C1 segment of cervical spinal cord (tissue), 14 donors: Measurements from ENCODE around the gene PAX8.

ENCODE experiments used
- DNase-seq, 14 donors: peaks; one replicate each; lab custom pipeline; 2025; lab: John Stamatoyannopoulos, UW

Gene PAX8

DNA sequence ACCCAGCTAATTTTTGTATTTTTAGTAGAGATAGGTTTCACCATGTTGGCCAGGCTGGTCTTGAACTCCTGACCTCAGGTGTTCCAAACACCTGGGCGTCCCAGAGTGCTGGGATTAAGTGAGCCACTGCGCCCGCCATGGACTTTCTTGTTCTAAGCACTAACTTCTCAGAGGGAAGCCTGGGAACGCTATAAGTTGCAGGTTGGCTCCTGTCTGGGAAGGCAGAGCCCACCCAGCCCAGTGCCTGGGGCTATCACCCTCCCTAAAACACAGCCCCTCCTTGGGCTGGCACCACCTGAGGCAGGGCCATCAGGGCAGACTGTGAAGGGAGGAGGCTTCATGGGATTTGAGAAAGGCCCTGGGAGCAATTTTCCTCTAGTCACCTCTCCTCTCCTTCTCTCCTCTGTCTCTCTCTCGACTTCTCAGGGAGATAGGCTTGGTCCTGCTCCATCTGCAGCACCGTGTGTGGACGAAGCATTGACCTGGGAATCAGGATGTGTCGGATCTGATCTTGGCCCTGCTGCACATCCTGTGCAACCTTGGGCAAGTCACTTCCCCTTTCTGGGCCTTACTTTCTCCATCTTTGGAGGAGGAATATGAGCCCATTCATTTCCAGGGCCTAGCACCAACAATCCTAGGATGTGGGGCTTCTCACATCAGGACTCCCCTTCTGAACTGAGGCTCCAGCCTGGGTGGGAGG, 94.0 kb downstream of the PAX8 start:
- DNase-seq = no peak

DNA sequence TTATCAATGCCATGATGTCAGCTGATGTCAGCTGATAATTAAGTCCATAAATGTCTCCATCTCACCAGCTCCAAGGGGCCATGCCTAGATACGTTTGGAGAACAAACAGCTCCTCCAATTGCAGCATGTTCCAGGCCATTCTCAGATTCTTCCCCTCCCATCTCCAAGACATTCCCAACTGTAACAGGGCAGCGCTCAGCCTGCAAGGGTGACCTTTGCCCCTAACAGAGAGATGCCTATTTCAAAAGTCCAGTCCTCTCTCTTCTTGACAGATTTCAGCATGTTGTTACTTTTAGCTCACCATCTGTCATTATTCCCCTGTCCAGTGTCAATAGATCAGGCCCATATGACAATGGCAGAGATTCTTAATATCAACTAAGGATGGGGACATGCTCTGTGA, 95.0 kb downstream of the PAX8 start:
- DNase-seq = no peak

DNA sequence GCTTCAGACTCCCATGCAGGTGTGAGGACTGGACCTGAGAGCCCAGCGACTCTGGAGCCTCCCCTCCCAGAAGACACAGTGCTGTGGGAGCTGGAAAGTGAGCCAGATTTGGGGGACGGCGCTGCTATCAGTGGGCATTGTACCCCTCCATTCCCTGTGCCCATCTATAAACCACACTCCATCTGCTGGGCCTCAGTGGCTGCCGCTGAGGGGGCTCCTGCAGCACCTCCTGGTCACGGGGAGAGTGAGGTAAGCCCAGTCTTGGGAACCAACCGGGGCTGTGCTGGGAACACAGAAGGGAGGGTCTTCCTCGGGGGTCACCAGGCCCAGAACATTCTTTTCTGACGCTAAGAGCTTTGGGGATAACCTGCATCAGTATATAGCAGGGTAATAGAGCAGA, 95.5 kb downstream of the PAX8 start:
- DNase-seq = no peak

DNA sequence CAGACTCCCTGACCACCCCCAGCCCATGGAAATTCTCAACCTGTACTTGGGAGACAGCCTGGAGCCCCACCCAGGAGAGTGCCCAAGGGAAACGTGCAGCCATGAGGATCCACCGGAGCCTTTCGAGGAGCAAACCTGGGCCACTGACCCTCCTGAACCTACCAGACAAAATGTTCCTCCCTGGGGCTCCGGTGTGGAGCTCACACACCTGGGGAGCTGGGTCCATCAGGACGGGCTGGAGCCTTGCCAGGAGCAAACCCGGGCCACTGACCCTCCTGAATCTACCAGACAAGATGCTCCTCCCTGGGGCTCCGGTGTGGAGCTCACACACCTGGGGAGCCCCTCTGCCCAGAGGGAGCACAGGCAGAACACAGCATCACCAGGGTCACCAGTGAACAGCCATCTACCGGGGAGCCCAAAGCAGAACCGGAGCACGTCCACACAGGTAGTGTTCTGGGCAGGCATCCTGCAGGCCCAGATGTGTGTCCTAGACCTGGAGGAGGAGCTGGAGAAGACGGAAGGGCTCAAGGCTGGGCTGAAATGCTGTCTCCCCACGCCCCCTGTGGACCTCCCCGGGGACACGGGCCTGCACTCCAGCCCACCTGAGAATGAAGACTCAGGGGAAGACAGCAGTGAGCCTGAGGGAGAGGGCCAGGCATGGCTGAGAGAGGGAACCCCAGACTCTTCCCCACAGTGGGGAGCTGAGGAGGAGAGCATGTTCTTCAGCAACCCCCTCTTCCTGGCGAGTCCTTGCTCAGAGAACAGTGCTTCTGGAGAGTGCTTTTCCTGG, 96.1 kb downstream of the PAX8 start:
- no peak for DNase-seq

DNA sequence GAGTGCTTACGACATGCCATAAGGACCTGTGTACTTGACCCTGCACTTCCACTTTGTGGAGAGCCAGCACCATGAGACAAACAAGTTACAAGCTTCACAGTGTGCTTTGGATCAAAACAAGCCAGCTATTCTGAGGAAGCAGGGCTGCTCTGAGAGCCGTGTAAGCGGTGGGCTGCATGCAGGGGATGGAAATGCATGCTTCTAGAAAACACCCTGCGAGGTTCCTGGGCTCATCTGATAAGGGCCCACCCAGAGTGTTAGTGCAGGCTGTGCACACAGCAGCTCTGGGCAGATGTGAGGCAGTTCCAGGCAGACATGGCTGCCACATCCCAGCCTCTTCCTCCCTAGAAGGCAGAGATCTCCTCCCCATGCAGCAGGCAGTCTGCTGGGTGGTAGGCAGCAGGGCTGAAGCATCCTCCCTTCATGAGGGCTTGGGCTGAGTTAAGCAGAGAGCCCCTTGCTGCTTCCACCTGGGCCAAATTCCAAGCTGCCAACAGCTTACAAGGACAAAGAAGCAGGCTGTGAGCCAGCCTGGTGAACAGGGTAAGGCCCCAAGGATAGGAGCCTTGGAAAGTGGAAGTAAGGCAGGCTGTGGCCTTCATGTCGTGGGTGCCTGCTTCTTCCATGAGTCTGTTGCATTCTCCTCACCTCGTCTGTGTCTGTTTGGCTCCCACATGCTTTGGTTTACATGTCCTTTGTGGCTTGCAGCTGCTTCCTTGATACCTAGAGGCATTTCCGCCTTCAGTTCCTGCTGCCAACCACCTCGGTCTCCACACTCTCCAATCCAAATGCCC, 97.3 kb downstream of the PAX8 start:
- DNase-seq = peak in 2 of 14 donors; percentile 11

DNA sequence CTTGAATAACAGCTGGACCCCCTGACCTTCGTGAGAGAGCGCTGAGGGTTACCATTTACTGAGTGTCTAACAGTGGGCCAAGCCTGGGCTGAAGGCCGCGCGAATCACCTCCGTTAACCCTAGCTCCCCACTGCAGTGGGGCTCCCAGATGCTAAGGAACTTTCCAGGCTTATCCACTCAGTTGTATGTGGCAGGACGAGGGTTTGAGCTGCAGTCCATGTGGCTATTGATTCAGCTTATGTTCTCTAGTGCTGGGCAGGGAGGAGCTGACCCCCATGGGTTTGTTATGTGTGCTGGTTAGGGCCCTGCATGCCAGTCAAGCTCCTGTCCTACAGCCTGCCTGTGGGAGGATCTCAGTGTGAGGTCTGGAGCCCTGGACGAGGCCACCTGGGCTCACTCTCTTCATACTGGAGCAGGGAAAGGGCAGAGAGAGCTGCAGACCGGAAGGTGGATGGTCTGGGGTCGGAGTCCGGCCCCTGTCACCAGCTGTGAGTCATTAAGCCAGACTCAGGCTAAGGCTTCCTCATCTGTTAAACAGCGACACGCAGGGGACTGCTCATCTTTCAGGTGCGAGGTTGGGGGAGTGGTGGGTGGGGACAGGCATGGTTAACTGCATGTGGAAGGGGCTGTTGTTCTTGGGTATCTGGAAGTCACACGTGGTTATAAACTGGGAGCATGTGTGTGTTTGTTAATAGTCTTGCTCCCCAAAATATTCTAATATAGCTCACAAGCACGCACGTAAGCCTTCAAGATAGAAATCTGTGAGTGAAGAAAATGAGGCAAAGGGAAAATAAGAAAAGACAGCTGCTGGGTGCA, 98.4 kb downstream of the PAX8 start:
- DNase-seq = no peak

DNA sequence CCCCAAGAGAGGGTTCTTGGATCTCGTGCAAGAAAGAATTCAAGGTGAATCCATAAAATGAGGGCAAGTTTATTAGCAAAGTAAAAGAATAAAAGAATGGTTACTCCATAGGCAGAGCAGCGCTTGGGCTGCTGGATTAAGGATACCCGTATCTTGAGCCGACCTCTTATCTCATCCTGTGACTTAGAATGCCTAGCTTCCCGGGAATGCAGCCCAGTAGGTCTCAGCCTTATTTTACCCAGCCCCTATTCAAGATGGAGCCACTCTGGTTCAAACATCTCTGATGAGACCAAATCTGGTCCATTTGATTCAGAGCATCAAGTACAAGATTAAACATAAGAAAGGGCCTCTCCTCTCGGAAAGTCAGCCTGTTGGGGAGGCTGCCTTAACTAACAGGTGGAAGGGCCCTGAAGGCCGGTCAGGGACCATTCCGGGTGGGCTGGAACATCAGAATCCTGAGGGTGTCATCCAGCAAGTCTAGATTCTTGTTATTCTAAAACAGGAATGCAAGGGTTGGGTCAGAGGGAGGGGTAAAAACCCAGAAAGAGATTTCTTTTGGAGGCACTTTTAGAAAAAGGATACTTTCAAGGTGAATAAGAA, 99.2 kb downstream of the PAX8 start:
- no peak for DNase-seq

DNA sequence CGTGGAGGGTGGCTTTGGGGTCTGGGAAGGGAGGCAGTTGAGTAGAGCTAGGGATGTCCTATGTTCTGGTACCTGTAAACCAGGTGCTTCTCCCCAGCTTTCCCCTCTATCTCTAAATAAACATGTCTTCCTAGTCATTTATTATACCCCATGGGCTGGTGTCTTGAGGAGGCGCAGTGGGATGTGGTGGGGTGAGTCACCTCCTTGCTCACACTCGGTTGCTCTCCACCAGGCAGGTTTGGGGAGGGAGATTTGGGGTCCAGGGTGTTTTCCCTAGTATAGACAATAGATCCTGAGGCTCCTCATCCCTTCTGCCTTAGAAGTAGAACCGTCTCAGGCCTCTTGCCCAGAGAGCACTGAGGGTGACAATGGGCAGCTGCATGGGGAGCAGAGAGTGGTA, 99.8 kb downstream of the PAX8 start:
- DNase-seq = no peak

DNA sequence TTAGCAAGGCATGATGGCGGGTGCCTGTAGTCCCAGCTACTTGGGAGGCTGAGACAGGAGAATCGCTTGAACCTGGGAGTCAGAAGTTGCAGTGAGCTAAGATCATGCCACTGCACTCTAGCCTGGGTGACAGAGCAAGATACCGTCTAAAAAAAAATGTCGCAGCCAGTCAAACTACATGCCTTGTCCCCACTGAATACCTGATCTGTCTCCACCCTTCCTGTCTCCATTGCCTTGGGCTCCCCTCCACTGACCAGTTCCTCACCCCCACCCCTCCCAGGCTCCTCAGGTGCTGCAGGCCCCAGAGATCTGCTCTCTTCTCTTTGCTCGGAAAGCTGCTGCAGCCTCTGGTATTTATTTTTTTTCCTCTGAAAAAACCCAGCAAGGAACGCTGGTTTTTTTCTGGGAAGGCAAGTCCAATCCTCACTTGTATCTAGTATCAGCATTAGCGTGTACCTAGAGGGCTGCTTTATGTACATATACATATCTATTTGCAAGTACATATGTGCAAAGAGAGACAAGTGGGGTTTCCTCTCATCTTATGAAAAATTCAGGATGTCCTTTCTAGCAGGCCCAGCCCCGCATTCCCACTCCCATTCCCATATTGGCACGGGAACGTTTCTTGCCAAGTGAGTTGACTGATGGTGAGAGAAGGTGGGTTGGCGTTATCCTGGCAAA, 100.5 kb downstream of the PAX8 start:
- DNase-seq = no peak

DNA sequence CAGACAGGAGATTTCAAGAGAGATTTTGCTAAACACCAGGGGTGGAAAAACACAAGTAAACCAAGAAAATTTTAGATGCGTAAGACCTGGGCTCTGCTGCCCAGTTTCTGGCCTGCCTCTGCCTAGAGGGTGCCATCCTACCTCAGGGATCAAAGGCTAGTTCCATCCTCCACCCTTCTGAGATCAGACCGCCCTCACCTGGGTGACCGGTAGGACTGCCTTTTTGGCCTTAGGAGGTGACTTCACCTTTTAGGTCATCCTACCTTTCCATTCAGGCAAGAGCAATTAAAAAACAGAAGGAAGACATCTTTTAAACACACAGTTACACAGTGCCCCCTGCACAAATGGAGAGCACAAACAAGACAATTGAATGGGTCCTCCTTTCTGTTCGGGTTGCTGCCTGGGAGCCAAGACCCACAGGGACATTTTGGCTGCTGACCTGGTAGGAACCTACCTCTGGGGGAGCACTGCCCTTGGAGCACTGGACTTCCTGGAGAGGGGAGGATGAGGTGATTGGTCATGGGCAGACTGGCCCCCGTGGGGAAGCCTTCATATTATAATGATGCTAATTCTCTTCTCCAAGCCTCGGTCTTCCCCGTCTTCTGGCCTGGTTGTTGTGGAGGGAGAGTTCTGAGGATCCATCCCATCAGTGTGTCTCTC, 101.9 kb downstream of the PAX8 start:
- no peak for DNase-seq

DNA sequence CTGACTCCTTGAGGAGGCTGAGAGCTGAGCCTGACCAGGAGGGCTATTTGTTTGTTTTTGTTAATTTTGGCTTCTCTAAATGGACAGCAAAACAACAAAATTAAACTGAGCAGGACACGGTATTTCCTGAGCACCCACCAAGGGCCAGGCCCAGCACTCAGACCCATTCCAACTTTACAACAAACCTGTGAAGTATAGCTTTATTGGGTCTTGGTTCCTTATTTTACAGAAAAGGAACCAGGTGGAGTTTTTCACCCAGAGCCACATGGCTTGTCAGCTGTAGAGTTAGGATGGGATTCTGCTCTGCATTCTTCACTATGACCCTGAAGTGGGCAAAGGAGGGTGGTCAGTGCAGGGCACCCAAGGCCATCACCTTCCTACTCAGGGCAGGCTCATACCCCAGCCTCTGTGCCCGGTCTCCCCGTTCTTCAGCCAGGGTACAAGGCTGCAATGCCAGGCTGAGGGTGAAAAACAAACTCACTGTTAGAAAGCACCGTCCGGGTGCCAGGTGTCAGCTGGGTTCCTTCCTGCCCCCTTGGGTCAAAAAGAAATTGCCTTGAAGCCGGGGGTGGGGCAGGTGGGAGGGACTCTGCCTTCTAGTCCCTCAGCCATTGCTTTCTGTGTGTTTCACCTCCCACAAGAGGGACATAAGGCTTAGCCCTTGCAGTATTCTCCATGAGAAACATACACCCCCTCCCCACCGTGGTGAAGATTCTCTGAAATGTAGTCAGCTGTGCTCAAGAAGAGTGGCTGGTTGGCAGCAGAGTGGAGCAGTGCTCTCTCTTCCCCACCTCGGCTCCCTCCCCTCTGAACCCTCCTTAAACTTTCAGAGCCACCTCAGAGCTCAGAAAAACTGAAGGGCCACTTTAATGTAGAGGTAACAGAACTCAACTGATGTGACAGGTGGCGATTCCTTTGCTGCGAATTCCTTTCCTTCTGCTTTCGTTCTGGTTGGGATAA, 102.7 kb downstream of the PAX8 start:
- DNase-seq = no peak

DNA sequence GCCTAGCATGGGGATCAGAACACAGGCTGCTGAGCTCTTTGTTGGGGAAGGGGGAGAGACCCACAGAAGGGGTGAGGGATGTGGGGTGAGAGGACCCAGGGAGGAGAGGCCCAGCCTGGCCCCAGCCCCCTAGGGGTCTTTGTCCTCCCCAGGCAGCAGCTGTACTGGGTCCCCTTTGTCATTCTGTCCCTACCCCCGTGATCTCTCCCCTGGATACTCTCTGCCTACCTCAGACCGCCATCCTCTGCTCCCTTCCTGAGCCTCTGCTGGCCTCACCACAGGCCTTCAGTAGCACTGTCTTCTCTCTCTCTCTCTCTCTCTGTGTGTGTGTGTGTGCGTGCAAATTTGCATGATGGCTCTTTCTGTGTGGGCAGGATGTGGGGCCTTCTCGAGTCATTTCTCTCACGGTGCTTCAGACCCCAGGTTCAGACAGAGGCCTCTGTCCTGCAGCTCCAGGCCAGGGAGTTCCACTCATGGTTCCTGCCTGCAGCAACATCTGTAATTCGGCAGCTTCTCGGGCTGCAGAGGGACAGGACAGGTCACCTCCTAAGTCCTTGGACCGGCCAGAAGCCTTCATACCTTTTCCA, 103.6 kb downstream of the PAX8 start:
- DNase-seq = no peak

DNA sequence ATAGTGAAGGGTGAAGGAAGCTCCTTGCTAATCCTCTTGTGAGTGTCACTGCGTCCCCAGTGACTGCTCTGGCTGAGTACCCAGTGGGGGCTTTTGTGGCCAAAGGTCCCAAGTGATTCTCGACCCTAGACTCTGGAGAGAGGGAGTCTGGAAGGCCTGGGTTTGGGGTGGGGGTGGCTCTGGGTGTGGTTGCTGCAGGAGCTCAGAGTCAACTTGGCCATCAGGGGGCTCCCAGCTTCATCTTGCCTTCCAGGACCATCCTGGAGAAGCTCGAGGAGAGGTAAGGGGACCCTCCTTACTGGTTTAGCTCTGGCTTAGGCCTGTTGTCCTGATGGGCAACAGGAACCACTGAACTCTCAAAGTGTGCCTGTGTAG, 104.4 kb downstream of the PAX8 start:
- DNase-seq = no peak

DNA sequence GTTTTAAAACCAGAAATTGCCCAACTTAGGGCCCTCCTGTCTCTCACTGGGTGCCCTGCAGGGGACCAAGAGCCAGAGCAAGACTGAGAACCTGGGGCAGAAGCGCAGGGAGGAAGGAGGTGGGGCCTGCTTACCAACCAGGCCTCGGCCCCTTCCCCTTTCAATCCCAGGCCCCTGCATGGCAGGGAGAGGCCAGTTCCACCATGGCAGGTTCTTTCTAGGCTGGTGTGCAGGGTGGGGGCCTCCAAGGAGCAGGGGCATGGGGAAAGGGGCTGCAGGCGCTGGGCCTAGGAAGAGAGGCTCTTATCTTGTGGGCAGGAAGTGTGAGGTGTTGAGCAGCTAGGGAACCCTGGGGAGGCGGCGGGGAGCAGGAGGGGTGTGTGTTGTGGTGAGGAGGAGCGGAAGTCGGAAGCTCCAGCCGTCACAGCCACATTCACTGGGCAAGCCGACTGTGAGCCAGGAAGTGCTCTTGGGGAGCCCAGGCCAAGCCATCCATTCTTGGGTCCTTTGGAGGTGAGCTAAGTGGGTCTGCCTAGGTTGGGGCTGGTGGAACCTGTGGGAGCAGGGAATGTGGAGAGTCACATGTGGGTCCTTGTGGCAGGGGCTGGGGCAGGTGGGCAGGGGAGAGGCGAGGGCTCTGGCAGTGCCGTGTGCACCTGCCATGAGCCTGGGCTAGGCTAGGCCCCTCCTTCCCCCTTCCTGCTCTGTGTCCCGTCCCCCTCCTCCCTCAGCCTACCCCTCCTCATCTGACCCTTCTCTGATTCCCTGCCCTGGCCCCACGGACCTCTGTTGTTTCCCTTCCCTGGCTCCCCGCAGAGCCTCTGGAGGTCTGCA, 105.0 kb downstream of the PAX8 start, which contains the start of gene PSD4:
PSD4 (plus strand) TSS at position 430 of the 834 bp plus-strand sequence. CDS start 8,486 bp downstream, outside the sequence.
- DNase-seq = peak in 7 of 14 donors; percentile 14 to 60 (median 39)

DNA sequence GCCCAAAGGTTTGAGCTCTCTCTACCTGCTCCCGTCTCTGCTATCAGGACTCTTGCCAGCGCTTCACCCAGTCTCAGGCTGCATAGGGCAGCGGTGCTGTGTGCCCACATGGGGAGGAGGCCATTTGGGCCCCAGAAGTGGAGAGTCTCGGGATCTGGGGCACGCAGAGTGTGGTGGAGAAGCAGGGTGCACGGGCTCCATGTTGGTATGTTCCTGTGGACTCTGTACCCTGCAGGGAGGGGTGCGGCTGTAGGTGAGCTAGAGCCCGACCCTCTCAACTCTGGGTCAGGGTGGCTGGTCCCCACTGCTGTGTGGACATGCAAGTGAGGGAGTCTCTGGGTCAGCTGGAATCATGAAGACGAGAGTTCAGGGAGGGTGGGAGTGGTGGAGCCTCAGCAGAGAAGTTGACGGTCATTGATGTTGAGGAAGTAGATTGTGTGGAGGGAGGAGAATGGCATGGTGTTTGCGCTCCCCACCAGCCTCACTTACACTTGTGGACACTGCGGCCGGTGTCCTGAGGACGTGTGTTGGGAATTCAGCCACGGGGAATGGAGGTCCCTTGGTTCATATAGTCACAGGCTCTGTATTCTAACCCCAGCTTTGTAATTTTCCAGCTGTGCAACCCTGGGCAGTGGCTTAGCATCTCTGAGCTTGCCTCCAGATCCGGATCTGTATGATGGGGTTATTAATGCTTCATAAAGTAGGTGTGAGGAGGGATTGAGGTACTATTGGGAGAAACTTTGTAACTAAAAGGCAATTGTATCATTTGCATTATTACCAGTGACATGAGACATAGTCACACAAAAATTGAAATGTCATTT, 105.8 kb downstream of the PAX8 start:
- no peak for DNase-seq

DNA sequence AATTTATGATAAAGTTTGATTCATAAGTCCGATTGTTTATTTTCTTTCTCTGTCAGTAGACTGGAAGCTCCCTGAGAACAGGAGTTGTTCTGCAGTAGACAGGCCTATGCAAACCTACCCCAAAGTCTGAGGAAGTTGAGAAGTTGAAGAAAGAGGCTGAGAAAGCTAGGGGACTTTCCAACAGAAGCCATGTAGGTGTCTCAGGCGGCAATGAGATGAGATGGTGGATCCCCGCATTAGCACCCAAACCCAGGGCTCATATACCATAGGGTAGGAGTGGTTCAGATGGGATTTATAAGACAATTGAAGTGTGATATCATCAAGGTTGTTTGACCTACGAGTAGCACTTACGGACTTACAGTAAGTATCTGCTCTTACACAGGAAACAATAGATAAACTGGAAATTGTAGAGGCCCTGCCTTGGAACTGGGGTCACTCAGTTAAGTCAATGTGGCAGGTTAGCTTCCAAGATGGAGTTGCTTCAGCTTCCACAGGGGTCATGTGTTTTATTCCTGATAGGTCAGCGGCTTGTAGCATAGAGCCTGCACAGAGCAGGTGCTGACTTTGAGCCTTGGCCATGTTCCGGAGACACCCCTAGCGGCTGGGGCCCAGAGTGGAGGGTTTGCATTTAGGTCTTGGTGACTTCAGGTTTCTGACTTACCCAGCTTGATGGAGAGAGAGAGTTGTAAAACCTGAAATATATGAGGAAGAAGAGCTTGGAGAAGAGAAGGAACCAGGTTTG, 107.2 kb downstream of the PAX8 start:
- DNase-seq = no peak
